Activated effector memory CD4-positive, alpha-beta T cell treated with anti-CD3 and anti-CD28 coated beads, Interleukin-2, amount 50 U/mL, for 16 hours (primary cell): Measurements from ENCODE around the gene FREM2.

Source experiments
- DNase-seq: peaks from one replicate; pipeline ENCODE4 v3.0.0-alpha.2; 2020

The FREM2 gene

GRCh38 chr13:38900188-38900587, 213.3 kb downstream of the FREM2 start:
- DNase-seq: no peak

GRCh38 chr13:38902551-38902950, 215.7 kb downstream of the FREM2 start:
- DNase-seq: no peak

- DNase-seq: no peak
These were observed 218.2 kb downstream of the FREM2 start for GRCh38 chr13:38905081-38905480.

- DNase-seq: no peak
These were observed 219.0 kb downstream of the FREM2 start for GRCh38 chr13:38905861-38906260.

DNA sequence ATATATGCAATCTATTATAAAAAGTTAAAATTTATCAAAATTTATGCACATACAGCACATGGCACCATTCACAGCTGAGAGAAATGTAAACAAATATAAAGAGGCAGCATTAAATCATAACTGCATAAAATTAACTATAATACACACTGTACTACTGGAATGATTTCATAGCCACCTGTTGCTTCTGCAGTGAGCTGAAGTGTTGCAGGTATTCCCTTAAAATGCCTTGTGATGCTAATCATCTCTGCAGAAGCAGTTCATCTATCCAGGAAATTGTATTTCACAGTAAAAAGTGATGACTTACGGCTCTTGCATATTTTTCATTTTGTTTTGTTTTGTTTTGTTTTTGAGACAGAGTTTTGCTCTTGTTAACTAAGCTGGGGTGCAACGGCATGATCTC, 221.7 kb downstream of the FREM2 start:
- DNase-seq: no peak

- no peak for DNase-seq
These were observed 227.2 kb downstream of the FREM2 start for GRCh38 chr13:38914070-38914469.

- no peak for DNase-seq
These were observed 234.2 kb downstream of the FREM2 start for GRCh38 chr13:38921081-38921480.

GRCh38 chr13:38922170-38922569, 235.3 kb downstream of the FREM2 start:
- no peak for DNase-seq

DNA sequence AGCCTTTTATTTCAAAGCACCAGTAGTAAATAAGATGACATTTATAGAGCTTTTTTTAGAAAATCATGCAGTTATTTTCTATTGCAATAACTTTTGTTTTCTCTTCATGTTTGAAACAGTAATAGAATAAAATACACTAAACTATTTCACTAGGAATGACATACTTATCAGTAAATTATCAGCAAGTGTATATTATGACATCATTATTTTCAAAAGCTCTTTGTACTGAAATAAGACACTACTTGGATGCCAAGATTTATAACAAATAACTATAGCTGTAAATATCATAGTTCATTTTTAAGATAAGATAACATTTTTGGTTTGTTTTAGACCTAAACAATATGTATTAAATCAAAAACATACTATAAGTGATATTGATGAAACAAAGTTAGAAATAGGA, 246.9 kb downstream of the FREM2 start:
- DNase-seq: no peak
